NCI-H187 treated with DMSO at 0.1 percent for 48 hours (cell line): Measurements from ENCODE around the gene PGLYRP4.

Source experiments
- DNase-seq: peaks from one replicate; lab custom pipeline; 2025; lab: John Stamatoyannopoulos, UW

The PGLYRP4 gene

GRCh38 chr1:153348511-153349362, at the start of gene PGLYRP4:
Gene PGLYRP4 (minus strand): TSS chr1:153348841. CDS start chr1:153347932, 909 bp downstream.
- DNase-seq, result no peak

GRCh38 chr1:153397924-153398651, 49.4 kb upstream of the PGLYRP4 start:
- DNase-seq, result no peak

GRCh38 chr1:153397051-153397923, 48.6 kb upstream of the PGLYRP4 start:
- DNase-seq, result no peak

GRCh38 chr1:153396461-153396860, 47.8 kb upstream of the PGLYRP4 start:
- DNase-seq, result no peak

GRCh38 chr1:153395776-153396175, 47.1 kb upstream of the PGLYRP4 start:
- DNase-seq, result no peak

GRCh38 chr1:153395136-153395685, 46.6 kb upstream of the PGLYRP4 start:
- no peak for DNase-seq

GRCh38 chr1:153394391-153394790, 45.8 kb upstream of the PGLYRP4 start:
- no peak for DNase-seq

GRCh38 chr1:153393926-153394325, 45.3 kb upstream of the PGLYRP4 start:
- no peak for DNase-seq

- no peak for DNase-seq
Measured at GRCh38 chr1:153392822-153393221, 44.2 kb upstream of the PGLYRP4 start.

GRCh38 chr1:153392258-153392657, 43.6 kb upstream of the PGLYRP4 start:
- DNase-seq, result no peak

- no peak for DNase-seq
Measured at GRCh38 chr1:153390938-153391710, 42.5 kb upstream of the PGLYRP4 start, which contains the start of gene S100A8. Gene S100A8 (minus strand): TSS chr1:153391073. CDS start chr1:153390535, 538 bp downstream.

- DNase-seq, result no peak
Measured at GRCh38 chr1:153389973-153390879, 41.6 kb upstream of the PGLYRP4 start.

GRCh38 chr1:153389401-153389800, 40.8 kb upstream of the PGLYRP4 start:
- no peak for DNase-seq

GRCh38 chr1:153387785-153388184, 39.1 kb upstream of the PGLYRP4 start:
- DNase-seq, result no peak

- no peak for DNase-seq
Measured at GRCh38 chr1:153387001-153387400, 38.4 kb upstream of the PGLYRP4 start.

GRCh38 chr1:153386500-153386901, 37.9 kb upstream of the PGLYRP4 start:
- DNase-seq, result no peak

GRCh38 chr1:153384958-153385580, 36.4 kb upstream of the PGLYRP4 start:
- DNase-seq, result no peak

GRCh38 chr1:153380711-153381110, 32.1 kb upstream of the PGLYRP4 start:
- no peak for DNase-seq

- no peak for DNase-seq
Measured at GRCh38 chr1:153379591-153379990, 30.9 kb upstream of the PGLYRP4 start.
